Measurements from ENCODE around the gene TCF4.

TCF4 gene

DNA sequence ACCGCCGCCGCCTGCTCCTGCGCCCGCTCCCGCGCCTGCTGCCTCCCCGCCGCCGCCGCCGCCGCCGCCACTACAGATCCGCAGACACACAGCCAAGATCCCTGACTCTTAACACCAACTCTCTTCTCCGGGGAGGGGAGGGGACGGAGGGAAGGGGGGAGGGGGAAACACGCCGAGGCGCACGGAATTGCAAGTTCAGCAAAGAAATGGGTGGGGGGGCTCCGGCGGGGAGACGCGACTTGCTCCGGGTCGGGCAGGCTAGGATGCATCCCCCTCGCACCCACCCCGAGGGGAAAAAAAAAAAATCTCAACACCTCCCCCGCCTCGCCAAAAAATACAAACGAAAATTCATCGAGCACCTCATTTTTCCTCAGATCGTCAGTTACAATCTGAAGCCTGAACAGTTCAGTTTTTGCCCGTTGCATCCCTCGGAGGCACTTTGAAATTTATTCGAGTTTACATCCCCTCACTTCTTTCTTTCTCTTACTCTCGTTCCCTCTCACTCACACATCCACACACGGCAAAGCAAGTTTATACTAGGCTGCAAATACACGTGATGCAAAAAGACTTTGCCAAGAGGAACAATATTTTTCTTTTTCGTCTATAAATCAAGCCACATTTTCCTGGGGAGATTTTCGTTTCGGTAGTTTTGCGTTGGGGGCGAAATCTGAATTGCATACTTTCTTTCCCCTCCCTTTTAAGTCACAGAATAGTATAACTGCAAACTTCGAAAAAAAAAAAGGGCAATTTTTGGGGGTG lies at the start of gene TCF4:
Gene TCF4, minus strand, starts transcription at position 82 of the 759 bp plus-strand sequence. CDS start 1,076 bp downstream, outside the sequence.
- TF ChIP-seq ARNTL (CRISPR knock-in tag; IDR thresholded peaks at IDR 0.05; ENCODE audit: borderline replicate concordance, low read depth) (no peak), BACH2 (CRISPR knock-in tag; IDR thresholded peaks at IDR 0.05; ENCODE audit: borderline replicate concordance) (no peak), ZNF8 (CRISPR knock-in tag; IDR thresholded peaks at IDR 0.05) (no peak), SNAI2 (CRISPR knock-in tag; IDR thresholded peaks at IDR 0.05) (no peak), RARB (CRISPR knock-in tag; IDR thresholded peaks at IDR 0.05) (no peak), ZFP3 (CRISPR knock-in tag; IDR thresholded peaks at IDR 0.05) (no peak)
- TF ChIP-seq, protein P1, sequence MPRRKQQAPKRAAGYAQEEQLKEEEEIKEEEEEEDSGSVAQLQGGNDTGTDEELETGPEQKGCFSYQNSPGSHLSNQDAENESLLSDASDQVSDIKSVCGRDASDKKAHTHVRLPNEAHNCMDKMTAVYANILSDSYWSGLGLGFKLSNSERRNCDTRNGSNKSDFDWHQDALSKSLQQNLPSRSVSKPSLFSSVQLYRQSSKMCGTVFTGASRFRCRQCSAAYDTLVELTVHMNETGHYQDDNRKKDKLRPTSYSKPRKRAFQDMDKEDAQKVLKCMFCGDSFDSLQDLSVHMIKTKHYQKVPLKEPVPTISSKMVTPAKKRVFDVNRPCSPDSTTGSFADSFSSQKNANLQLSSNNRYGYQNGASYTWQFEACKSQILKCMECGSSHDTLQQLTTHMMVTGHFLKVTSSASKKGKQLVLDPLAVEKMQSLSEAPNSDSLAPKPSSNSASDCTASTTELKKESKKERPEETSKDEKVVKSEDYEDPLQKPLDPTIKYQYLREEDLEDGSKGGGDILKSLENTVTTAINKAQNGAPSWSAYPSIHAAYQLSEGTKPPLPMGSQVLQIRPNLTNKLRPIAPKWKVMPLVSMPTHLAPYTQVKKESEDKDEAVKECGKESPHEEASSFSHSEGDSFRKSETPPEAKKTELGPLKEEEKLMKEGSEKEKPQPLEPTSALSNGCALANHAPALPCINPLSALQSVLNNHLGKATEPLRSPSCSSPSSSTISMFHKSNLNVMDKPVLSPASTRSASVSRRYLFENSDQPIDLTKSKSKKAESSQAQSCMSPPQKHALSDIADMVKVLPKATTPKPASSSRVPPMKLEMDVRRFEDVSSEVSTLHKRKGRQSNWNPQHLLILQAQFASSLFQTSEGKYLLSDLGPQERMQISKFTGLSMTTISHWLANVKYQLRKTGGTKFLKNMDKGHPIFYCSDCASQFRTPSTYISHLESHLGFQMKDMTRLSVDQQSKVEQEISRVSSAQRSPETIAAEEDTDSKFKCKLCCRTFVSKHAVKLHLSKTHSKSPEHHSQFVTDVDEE (CRISPR knock-in tag; IDR thresholded peaks at IDR 0.05) = no peak
- TF ChIP-seq, protein P2, sequence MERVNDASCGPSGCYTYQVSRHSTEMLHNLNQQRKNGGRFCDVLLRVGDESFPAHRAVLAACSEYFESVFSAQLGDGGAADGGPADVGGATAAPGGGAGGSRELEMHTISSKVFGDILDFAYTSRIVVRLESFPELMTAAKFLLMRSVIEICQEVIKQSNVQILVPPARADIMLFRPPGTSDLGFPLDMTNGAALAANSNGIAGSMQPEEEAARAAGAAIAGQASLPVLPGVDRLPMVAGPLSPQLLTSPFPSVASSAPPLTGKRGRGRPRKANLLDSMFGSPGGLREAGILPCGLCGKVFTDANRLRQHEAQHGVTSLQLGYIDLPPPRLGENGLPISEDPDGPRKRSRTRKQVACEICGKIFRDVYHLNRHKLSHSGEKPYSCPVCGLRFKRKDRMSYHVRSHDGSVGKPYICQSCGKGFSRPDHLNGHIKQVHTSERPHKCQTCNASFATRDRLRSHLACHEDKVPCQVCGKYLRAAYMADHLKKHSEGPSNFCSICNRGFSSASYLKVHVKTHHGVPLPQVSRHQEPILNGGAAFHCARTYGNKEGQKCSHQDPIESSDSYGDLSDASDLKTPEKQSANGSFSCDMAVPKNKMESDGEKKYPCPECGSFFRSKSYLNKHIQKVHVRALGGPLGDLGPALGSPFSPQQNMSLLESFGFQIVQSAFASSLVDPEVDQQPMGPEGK (CRISPR knock-in tag; IDR thresholded peaks at IDR 0.05; ENCODE audit: borderline replicate concordance) = no peak
- peak; percentile 32 for ATAC-seq

DNA sequence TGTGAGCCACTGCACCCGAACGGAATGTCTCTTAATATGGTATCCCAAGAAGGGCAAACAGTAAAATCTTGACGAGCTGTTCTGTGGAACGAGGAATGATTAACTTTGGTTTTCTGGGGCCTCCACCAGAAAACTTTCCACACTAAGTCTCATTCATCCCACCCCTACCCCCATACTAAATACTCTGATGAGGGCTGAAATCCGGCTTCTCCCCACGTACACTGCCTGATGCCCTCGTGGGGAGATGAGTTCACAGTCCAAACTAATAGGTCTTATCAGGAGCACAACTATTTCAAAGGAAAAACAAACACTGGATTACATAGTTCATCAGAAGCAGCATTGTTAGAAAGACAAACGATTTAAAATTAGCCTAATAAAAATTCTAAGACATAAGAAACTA lies 49.2 kb upstream of the TCF4 start:
- TF ChIP-seq, protein P1 (CRISPR knock-in tag; IDR thresholded peaks at IDR 0.05) = no peak
- TF ChIP-seq ZNF70 (CRISPR knock-in tag; IDR thresholded peaks at IDR 0.05) = no peak
- no peak for TF ChIP-seq ESRRG (CRISPR knock-in tag; IDR thresholded peaks at IDR 0.05)
- TF ChIP-seq, protein P3, sequence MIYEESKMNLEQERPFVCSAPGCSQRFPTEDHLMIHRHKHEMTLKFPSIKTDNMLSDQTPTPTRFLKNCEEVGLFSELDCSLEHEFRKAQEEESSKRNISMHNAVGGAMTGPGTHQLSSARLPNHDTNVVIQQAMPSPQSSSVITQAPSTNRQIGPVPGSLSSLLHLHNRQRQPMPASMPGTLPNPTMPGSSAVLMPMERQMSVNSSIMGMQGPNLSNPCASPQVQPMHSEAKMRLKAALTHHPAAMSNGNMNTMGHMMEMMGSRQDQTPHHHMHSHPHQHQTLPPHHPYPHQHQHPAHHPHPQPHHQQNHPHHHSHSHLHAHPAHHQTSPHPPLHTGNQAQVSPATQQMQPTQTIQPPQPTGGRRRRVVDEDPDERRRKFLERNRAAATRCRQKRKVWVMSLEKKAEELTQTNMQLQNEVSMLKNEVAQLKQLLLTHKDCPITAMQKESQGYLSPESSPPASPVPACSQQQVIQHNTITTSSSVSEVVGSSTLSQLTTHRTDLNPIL (CRISPR knock-in tag; IDR thresholded peaks at IDR 0.05; ENCODE audit: low read depth) = no peak
- TF ChIP-seq SNAI2 (CRISPR knock-in tag; IDR thresholded peaks at IDR 0.05) = no peak
- TF ChIP-seq ZNF8 (CRISPR knock-in tag; IDR thresholded peaks at IDR 0.05) = no peak
- no peak for TF ChIP-seq RARB (CRISPR knock-in tag; IDR thresholded peaks at IDR 0.05)
- TF ChIP-seq PPARA (CRISPR knock-in tag; IDR thresholded peaks at IDR 0.05; ENCODE audit: borderline replicate concordance) = no peak
- TF ChIP-seq ZC3H10 (CRISPR knock-in tag; IDR thresholded peaks at IDR 0.05) = no peak
- no peak for TF ChIP-seq BACH2 (CRISPR knock-in tag; IDR thresholded peaks at IDR 0.05; ENCODE audit: borderline replicate concordance)
- TF ChIP-seq ZNF565 (CRISPR knock-in tag; conservative IDR thresholded peaks at IDR 0.05; ENCODE audit: low read depth) = no peak
- no peak for TF ChIP-seq ISL1 (CRISPR knock-in tag; IDR thresholded peaks at IDR 0.05)
- no peak for TF ChIP-seq OSR1 (CRISPR knock-in tag; IDR thresholded peaks at IDR 0.05)
- TF ChIP-seq, protein P4, sequence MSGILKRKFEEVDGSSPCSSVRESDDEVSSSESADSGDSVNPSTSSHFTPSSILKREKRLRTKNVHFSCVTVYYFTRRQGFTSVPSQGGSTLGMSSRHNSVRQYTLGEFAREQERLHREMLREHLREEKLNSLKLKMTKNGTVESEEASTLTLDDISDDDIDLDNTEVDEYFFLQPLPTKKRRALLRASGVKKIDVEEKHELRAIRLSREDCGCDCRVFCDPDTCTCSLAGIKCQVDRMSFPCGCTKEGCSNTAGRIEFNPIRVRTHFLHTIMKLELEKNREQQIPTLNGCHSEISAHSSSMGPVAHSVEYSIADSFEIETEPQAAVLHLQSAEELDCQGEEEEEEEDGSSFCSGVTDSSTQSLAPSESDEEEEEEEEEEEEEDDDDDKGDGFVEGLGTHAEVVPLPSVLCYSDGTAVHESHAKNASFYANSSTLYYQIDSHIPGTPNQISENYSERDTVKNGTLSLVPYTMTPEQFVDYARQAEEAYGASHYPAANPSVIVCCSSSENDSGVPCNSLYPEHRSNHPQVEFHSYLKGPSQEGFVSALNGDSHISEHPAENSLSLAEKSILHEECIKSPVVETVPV (CRISPR knock-in tag; IDR thresholded peaks at IDR 0.05) = no peak
- no peak for TF ChIP-seq ZFP30 (CRISPR knock-in tag; IDR thresholded peaks at IDR 0.05)
- TF ChIP-seq ZFP3 (CRISPR knock-in tag; IDR thresholded peaks at IDR 0.05) = no peak
- no peak for TF ChIP-seq TOX (CRISPR knock-in tag; IDR thresholded peaks at IDR 0.05; ENCODE audit: borderline replicate concordance)
- TF ChIP-seq, protein P5, sequence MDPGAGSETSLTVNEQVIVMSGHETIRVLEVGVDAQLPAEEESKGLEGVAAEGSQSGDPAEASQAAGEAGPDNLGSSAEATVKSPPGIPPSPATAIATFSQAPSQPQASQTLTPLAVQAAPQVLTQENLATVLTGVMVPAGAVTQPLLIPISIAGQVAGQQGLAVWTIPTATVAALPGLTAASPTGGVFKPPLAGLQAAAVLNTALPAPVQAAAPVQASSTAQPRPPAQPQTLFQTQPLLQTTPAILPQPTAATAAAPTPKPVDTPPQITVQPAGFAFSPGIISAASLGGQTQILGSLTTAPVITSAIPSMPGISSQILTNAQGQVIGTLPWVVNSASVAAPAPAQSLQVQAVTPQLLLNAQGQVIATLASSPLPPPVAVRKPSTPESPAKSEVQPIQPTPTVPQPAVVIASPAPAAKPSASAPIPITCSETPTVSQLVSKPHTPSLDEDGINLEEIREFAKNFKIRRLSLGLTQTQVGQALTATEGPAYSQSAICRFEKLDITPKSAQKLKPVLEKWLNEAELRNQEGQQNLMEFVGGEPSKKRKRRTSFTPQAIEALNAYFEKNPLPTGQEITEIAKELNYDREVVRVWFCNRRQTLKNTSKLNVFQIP (CRISPR knock-in tag; IDR thresholded peaks at IDR 0.05; ENCODE audit: borderline replicate concordance, low read depth) = no peak
- TF ChIP-seq GLIS3 (CRISPR knock-in tag; IDR thresholded peaks at IDR 0.05) = no peak
- no peak for ATAC-seq

Measured in SK-N-SH treated with all-trans-retinoic acid at 6 μM for 48 hours (cell line).